ENCODE data around the gene KAT7. TPM values are rescaled to one million over a fixed set of nuclear protein-coding genes. Genes with fewer than 3 reads are reported as not detected.

KAT7 gene
- polyA plus RNA-seq, 1 of the 3 experiments (the other 2 are of a cell fraction): 20.2 TPM

- TF ChIP-seq GATA2 (CRISPR knock-in tag; IDR thresholded peaks at IDR 0.05): no peak
- TF ChIP-seq TEAD4 (IDR thresholded peaks at IDR 0.05; ENCODE audit: borderline replicate concordance, insufficient read depth): no peak
- TF ChIP-seq EP300 (IDR thresholded peaks at IDR 0.05; ENCODE audit: borderline replicate concordance in 1 of 2, low read depth in 1 of 2, low read length in 1 of 2): no peak
- no peak for TF ChIP-seq USF2 (IDR thresholded peaks at IDR 0.05; ENCODE audit: borderline replicate concordance, low read depth, low read length)
- TF ChIP-seq TCF12 (IDR thresholded peaks at IDR 0.05): no peak; the same call in 1 of the 2 replicates
- TF ChIP-seq RFX5 (IDR thresholded peaks at IDR 0.05; ENCODE audit: low read length): no peak
- no peak; the same call in 1 of the 2 replicates for TF ChIP-seq REST (IDR thresholded peaks at IDR 0.05; ENCODE audit: low read depth, low read length)
- peak; percentile 90 for TF ChIP-seq CTCF (IDR thresholded peaks at IDR 0.05)
- no peak for TF ChIP-seq ELF1 (IDR thresholded peaks at IDR 0.05)
- TF ChIP-seq PBX3 (IDR thresholded peaks at IDR 0.05): no peak
- TF ChIP-seq ZBTB33 (IDR thresholded peaks at IDR 0.05; ENCODE audit: borderline replicate concordance, low read depth): no peak
These were observed 63.2 kb downstream of the KAT7 start (continued) for GRCh38 chr17:49851387-49852291.

Data from SK-N-SH (cell line).